K562 (cell line): Measurements from ENCODE around the gene XPO1. TPM values are rescaled to one million over a fixed set of nuclear protein-coding genes. Genes with fewer than 3 reads are reported as not detected.

ENCODE experiments used
- ARID1B ChIP-seq: fragments of 450-650 bp; IDR thresholded peaks from 2 replicates; pipeline ENCODE4 v1.6.1; 2016; ENCODE audit warnings: antibody characterized with exemption, mild to moderate bottlenecking, inconsistent platforms
- CBFA2T2 ChIP-seq: fragments of 450-650 bp; conservative IDR thresholded peaks from 2 replicates; pipeline ENCODE4 v1.6.1; 2017; ENCODE audit warnings: mild to moderate bottlenecking
- CTBP1 ChIP-seq: fragments of 450-650 bp; IDR thresholded peaks from 2 replicates; pipeline ENCODE4 v1.6.1; 2016; ENCODE audit warnings: borderline replicate concordance
- DDX20 ChIP-seq: fragments of 450-650 bp; IDR thresholded peaks from 2 replicates; pipeline ENCODE4 v1.6.1; 2016; ENCODE audit warnings: missing genetic modification characterization, low read depth, mild to moderate bottlenecking, missing compliant biosample characterization, moderate library complexity
- HMG20B ChIP-seq: fragments of 250-450 bp; sonication (Bioruptor Pico); IDR thresholded peaks from 2 replicates; pipeline ENCODE4 v1.5.0; 2021; ENCODE audit warnings: mild to moderate bottlenecking
- JUND ChIP-seq, 2 experiments: IDR thresholded peaks; 2 replicates in 1 of 2; 3 replicates in 1 of 2; pipeline ENCODE4 v1.6.1; 2011; ENCODE audit warnings: borderline replicate concordance in 2 of 2, low read depth in 2 of 2, low read length in 2 of 2, improper control_type of control experiment in 1 of 2, missing biosample characterization in 1 of 2, missing genetic modification characterization in 1 of 2, missing genetic modification reagents in 1 of 2
- MCM2 ChIP-seq: fragments of 450-650 bp; IDR thresholded peaks from 2 replicates; pipeline ENCODE4 v1.6.1; 2017; ENCODE audit warnings: low read depth, mild to moderate bottlenecking
- RAD51 ChIP-seq: fragments of 450-650 bp; IDR thresholded peaks from 2 replicates; pipeline ENCODE4 v1.7.1; 2016; ENCODE audit warnings: low read depth, mild to moderate bottlenecking, borderline replicate concordance
- TEAD4 ChIP-seq, 2 experiments: sonication (generic) in 1 of 2; formaldehyde crosslinking in 1 of 2; IDR thresholded peaks; 2 replicates each; pipeline versions ENCODE4 v1.6.1 to v1.8.0; 2012 to 2022; ENCODE audit warnings: borderline replicate concordance in 1 of 2, inconsistent platforms in 1 of 2, low read length in 1 of 2, mild to moderate bottlenecking in 1 of 2, missing genetic modification reagents in 1 of 2
- ZNF121 ChIP-seq: sonication (generic); formaldehyde crosslinking; conservative IDR thresholded peaks from 2 replicates; pipeline ENCODE4 v1.8.0; 2022; ENCODE audit warnings: missing genetic modification reagents
- ZNF354B ChIP-seq: fragments of 250-450 bp; sonication (Bioruptor Pico); IDR thresholded peaks from 2 replicates; pipeline ENCODE4 v1.4.0; 2020
- ZNF830 ChIP-seq: fragments of 250-450 bp; sonication (Bioruptor Pico); IDR thresholded peaks from 2 replicates; pipeline ENCODE4 v1.5.0; 2021; ENCODE audit warnings: mild to moderate bottlenecking
- polyA plus RNA-seq, 8 experiments: library from polyadenylated mRNA; depleted of rRNA in 4 of 8; stranded (reverse) in 5 of 8; unstranded in 3 of 8; fragments of >200 nt; fragmentation: Nextera tagmentation in 2 of 8; fragmentation: Illumina TruSeq in 1 of 8; extraction: Ambion mirVana in 2 of 8; extraction: Trizol in 1 of 8; gene quantifications; 2 replicates each; pipeline versions ENCODE4 v1.2.1 to v1.2.3, GENCODE V29; 2011 to 2014; ENCODE audit warnings: inconsistent platforms in 1 of 8, missing spikeins in 1 of 8
- total RNA-seq, 7 experiments: library from RNA; depleted of rRNA in 6 of 7; stranded (reverse); fragments of >200 nt in 6 of 7; fragmentation: Illumina TruSeq in 2 of 7; extraction: Trizol in 2 of 7; gene quantifications; 2 replicates each; pipeline versions ENCODE4 v1.2.1 to v1.2.3, GENCODE V29; 2011 to 2021; ENCODE audit warnings: low replicate concordance in 1 of 7
- TF ChIP-seq, protein P1 (sequence below), 3 experiments: fragments of 200-800 bp in 1 of 3; fragments of 250-450 bp in 1 of 3; fragments of 450-650 bp in 1 of 3; sonication (Bioruptor Pico) in 1 of 3; sonication (Bioruptor generic) in 1 of 3; formaldehyde crosslinking in 1 of 3; IDR thresholded peaks; 2 replicates each; pipeline versions ENCODE4 v1.6.1 to v1.8.0; 2016 to 2022; ENCODE audit warnings: mild to moderate bottlenecking in 2 of 3, missing genetic modification characterization in 2 of 3, missing compliant biosample characterization in 1 of 3, moderate library complexity in 1 of 3
- TF ChIP-seq, protein P2 (sequence below): fragments of 250-450 bp; sonication (Bioruptor Pico); IDR thresholded peaks from 2 replicates; pipeline ENCODE4 v1.4.0; 2020; ENCODE audit warnings: mild to moderate bottlenecking
- TF ChIP-seq, protein P3 (sequence below): sonication (generic); IDR thresholded peaks from 2 replicates; pipeline ENCODE4 v1.6.1; 2016
- TF ChIP-seq, protein P4 (sequence below): IDR thresholded peaks from 2 replicates; pipeline ENCODE4 v1.6.1; 2014; ENCODE audit warnings: antibody characterized with exemption
- TF ChIP-seq, protein P5 (sequence below): fragments of 200-800 bp; sonication (Bioruptor generic); IDR thresholded peaks from 2 replicates; pipeline ENCODE4 v1.6.1; 2017; ENCODE audit warnings: missing genetic modification characterization, missing compliant biosample characterization

Gene XPO1
- total and polyA plus RNA-seq, 9 of the 15 experiments (the other 6 are each of a cell fraction or from before 2014, with no cell fraction given), result 86.2 to 307 (median 216) TPM

DNA sequence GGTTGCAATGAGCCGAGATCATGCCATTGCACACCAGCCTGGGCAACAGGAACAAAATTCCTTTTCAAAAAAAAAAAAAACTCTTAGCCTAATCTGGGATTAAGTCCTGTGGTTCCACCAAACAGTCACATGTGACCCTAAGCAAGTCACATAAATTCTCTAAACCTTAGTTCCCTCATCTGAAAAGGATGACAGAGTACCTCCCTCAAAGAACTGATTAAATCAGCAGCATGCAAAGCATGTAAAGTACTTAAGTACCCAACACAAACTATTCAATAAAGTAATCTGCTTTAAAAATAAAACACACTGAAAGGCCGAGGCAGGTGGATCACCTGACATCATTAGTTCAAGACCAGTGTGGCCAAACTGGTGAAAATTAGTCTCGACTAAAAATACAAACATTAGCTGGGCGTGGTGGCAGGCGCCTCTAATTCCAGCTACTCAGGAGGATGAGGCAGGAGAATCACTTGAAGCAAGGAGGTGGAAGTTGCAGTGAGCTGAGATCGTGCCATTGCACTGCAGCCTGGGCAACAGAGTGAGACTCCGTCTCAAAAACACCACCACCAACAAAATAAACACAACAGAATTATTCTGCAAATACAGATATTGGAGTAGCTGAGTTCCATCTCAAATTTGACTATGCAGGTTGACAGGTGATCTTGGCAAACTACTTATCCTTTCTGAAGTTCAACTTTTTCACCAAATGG lies 74.2 kb downstream of the XPO1 start (continued):
- TF ChIP-seq ZNF354B (CRISPR knock-in tag), result no peak
- peak; percentile 65 for TF ChIP-seq ZNF121
- no peak for TF ChIP-seq ZNF830 (CRISPR knock-in tag)
- TF ChIP-seq, protein P1, sequence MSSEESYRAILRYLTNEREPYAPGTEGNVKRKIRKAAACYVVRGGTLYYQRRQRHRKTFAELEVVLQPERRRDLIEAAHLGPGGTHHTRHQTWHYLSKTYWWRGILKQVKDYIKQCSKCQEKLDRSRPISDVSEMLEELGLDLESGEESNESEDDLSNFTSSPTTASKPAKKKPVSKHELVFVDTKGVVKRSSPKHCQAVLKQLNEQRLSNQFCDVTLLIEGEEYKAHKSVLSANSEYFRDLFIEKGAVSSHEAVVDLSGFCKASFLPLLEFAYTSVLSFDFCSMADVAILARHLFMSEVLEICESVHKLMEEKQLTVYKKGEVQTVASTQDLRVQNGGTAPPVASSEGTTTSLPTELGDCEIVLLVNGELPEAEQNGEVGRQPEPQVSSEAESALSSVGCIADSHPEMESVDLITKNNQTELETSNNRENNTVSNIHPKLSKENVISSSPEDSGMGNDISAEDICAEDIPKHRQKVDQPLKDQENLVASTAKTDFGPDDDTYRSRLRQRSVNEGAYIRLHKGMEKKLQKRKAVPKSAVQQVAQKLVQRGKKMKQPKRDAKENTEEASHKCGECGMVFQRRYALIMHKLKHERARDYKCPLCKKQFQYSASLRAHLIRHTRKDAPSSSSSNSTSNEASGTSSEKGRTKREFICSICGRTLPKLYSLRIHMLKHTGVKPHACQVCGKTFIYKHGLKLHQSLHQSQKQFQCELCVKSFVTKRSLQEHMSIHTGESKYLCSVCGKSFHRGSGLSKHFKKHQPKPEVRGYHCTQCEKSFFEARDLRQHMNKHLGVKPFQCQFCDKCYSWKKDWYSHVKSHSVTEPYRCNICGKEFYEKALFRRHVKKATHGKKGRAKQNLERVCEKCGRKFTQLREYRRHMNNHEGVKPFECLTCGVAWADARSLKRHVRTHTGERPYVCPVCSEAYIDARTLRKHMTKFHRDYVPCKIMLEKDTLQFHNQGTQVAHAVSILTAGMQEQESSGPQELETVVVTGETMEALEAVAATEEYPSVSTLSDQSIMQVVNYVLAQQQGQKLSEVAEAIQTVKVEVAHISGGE (CRISPR knock-in tag; IDR thresholded peaks at IDR 0.05), result peak in 1 of 3 experiments; percentile 23; a peak in 1 of 6 replicates
- TF ChIP-seq, protein P2, sequence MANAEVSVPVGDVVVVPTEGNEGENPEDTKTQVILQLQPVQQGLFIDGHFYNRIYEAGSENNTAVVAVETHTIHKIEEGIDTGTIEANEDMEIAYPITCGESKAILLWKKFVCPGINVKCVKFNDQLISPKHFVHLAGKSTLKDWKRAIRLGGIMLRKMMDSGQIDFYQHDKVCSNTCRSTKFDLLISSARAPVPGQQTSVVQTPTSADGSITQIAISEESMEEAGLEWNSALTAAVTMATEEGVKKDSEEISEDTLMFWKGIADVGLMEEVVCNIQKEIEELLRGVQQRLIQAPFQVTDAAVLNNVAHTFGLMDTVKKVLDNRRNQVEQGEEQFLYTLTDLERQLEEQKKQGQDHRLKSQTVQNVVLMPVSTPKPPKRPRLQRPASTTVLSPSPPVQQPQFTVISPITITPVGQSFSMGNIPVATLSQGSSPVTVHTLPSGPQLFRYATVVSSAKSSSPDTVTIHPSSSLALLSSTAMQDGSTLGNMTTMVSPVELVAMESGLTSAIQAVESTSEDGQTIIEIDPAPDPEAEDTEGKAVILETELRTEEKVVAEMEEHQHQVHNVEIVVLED, result no peak
- peak; percentile 2; the same call in 1 of the 2 replicates for TF ChIP-seq TEAD4 (IDR thresholded peaks at IDR 0.05; ENCODE audit: low read length)
- TF ChIP-seq TEAD4 (CRISPR knock-in tag; IDR thresholded peaks at IDR 0.05; ENCODE audit: borderline replicate concordance), result no peak
- TF ChIP-seq HMG20B (CRISPR knock-in tag), result no peak
- TF ChIP-seq, protein P3, sequence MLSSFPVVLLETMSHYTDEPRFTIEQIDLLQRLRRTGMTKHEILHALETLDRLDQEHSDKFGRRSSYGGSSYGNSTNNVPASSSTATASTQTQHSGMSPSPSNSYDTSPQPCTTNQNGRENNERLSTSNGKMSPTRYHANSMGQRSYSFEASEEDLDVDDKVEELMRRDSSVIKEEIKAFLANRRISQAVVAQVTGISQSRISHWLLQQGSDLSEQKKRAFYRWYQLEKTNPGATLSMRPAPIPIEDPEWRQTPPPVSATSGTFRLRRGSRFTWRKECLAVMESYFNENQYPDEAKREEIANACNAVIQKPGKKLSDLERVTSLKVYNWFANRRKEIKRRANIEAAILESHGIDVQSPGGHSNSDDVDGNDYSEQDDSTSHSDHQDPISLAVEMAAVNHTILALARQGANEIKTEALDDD, result peak; percentile 63; the same call in 1 of the 2 replicates
- no peak for TF ChIP-seq MCM2
- TF ChIP-seq RAD51, result peak; percentile 30; the same call in 1 of the 2 replicates
- TF ChIP-seq DDX20 (tag), result no peak
- TF ChIP-seq ARID1B, result no peak
- TF ChIP-seq CBFA2T2, result no peak
- TF ChIP-seq, protein P4, sequence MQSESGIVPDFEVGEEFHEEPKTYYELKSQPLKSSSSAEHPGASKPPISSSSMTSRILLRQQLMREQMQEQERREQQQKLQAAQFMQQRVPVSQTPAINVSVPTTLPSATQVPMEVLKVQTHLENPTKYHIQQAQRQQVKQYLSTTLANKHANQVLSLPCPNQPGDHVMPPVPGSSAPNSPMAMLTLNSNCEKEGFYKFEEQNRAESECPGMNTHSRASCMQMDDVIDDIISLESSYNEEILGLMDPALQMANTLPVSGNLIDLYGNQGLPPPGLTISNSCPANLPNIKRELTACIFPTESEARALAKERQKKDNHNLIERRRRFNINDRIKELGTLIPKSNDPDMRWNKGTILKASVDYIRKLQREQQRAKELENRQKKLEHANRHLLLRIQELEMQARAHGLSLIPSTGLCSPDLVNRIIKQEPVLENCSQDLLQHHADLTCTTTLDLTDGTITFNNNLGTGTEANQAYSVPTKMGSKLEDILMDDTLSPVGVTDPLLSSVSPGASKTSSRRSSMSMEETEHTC, result 0 out of 2 replicates have a peak, but pooled peaks have one; percentile 52
- TF ChIP-seq, protein P5, sequence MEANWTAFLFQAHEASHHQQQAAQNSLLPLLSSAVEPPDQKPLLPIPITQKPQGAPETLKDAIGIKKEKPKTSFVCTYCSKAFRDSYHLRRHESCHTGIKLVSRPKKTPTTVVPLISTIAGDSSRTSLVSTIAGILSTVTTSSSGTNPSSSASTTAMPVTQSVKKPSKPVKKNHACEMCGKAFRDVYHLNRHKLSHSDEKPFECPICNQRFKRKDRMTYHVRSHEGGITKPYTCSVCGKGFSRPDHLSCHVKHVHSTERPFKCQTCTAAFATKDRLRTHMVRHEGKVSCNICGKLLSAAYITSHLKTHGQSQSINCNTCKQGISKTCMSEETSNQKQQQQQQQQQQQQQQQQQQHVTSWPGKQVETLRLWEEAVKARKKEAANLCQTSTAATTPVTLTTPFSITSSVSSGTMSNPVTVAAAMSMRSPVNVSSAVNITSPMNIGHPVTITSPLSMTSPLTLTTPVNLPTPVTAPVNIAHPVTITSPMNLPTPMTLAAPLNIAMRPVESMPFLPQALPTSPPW (CRISPR knock-in tag), result no peak
- peak; percentile 30; the same call in 1 of the 2 replicates for TF ChIP-seq JUND (IDR thresholded peaks at IDR 0.05; ENCODE audit: borderline replicate concordance, low read depth, low read length)
- TF ChIP-seq JUND (tag; IDR thresholded peaks at IDR 0.05; ENCODE audit: borderline replicate concordance, low read depth, low read length), result no peak
- peak; percentile 53; the same call in 1 of the 2 replicates for TF ChIP-seq CTBP1
